NT2/D1 (cell line): ENCODE measurements around the gene PPP2R1B.

ENCODE experiments used
- SUZ12 ChIP-seq: IDR thresholded peaks from 2 replicates; pipeline ENCODE4 v1.6.1; 2011; ENCODE audit not compliant: insufficient read length, insufficient read depth; ENCODE audit errors: extremely low read depth
- YY1 ChIP-seq: IDR thresholded peaks from 2 replicates; pipeline ENCODE4 v1.6.1; 2011; ENCODE audit not compliant: insufficient read length, insufficient read depth
- ZNF274 ChIP-seq: IDR thresholded peaks from 2 replicates; pipeline ENCODE4 v1.6.1; 2011; ENCODE audit warnings: mild to moderate bottlenecking, low read depth, low read length

GRCh38 chr11:111808834-111809233 lies 42.6 kb upstream of the PPP2R1B start:
- TF ChIP-seq SUZ12 (no peak), YY1 (no peak), ZNF274 (no peak)
